Activated CD8-positive, alpha-beta memory T cell treated with anti-CD3 and anti-CD28 coated beads, Interleukin-2, amount 50 U/mL, for 48 hours (primary cell): Measurements from ENCODE around the gene TBC1D24.

Source experiments
- DNase-seq: peaks from one replicate; pipeline ENCODE4 v3.0.0-alpha.2; 2020

The TBC1D24 gene

GRCh38 chr16:2500430-2500917 lies 25.5 kb downstream of the TBC1D24 start:
- DNase-seq = no peak

- peak; percentile 94 for DNase-seq
These were observed 26.2 kb downstream of the TBC1D24 start for GRCh38 chr16:2500918-2501750.

DNA sequence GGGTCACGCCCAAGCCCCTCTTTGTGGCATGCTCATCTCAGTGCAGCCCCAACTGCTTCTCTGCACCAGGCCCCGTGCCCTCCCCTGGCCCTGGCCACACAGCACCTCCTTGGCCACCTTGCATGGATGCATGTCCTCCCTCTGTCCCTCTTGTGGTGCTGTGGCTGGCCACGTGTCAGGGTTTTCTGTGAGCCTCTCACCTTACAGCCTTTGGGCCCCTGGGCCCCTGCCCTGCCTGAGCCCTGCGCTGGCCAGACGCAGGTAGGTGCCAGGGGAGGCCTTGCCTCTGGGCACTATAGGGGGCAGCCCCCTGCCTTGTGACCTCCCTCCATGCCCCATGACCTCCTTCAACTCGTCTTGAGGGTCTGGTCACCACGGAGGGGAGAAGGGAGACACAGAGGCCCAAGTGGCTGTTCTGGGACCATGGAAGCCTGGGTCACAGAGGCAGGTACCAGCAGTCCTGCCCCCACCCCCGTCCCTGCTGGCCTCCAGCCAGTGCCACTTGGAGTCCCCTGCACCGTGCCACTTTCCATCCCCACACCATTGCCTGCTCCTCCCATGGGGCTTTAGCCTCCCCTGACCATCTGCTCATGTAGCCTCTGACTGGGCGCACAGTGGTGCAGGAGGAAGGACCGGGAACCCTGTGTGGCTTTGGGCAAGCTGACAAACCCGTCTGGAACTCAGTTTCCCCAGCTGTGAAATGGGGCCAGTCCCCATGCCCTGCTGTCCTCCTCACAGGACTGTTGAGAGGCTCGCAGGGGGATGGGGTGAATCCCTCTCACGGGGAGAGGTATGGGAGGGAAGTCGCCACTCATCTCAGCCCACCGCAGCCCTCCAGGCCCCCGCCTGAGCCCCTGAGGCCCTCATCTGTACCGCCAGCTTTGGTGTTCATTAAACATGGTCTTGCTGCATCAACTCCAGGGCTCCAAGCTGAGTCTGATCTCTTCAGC lies 27.3 kb downstream of the TBC1D24 start:
- DNase-seq = no peak

DNA sequence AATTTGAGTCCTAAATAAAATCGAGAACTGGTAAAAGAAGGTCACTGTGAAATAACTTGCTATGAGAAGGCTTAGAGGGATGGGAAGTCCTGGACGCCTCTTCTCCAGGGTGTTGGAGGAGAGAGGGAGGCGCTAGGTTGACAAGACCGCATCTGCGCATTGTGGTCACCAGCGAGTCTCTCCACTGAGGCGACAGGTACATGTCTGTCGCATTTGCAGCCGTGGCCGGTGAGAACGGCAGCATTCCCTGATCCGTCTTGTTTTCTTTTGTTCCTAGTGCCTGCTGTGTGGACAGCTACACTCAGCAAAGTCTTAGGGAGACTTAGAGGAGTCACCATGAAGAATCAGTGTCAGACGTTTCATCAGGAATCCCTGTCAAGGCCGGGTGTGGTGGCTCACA lies 30.8 kb downstream of the TBC1D24 start:
- no peak for DNase-seq

GRCh38 chr16:2507052-2507659 lies 32.2 kb downstream of the TBC1D24 start:
- DNase-seq = no peak

GRCh38 chr16:2507665-2508064 lies 32.7 kb downstream of the TBC1D24 start:
- DNase-seq = no peak

GRCh38 chr16:2508722-2509400 lies 33.9 kb downstream of the TBC1D24 start:
- DNase-seq = no peak

- DNase-seq = no peak
These were observed 36.3 kb downstream of the TBC1D24 start for GRCh38 chr16:2511128-2511800.

DNA sequence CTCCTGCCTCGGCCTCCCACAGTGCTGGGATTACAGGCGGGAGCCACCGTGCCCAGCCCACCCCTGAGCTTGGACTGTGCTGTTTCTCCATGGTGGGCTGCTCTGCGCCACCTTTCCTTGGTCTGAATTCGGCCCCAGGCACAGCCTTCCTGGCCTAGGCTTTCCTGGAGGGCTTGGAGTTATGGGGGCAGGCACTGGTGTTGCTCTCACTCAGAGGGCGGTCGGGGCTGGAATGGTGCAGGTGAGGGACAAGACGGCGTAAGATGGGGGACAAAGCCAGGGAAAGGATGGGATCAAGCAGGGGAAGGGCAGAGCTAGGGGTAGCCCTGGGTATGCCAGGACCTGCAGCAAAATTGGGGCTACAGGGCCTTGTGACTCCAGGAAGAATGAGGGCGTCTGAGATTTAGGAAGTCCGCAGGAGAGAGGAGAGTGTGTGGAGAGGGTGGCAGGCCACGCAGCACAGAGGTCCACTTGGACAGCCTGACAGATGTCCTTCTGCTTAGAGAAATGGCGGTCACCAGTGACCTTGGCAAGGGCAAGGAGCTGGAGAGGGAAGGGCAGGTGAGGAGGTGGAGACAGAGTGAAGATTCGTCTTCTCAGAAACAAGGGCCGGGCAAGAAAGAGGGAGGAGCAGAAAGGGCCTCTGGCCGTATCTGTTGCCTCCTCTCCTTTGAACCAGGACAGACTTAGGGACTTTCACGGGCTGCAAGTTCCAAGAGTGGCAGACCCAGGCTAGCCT lies 37.2 kb downstream of the TBC1D24 start:
- DNase-seq = no peak

DNA sequence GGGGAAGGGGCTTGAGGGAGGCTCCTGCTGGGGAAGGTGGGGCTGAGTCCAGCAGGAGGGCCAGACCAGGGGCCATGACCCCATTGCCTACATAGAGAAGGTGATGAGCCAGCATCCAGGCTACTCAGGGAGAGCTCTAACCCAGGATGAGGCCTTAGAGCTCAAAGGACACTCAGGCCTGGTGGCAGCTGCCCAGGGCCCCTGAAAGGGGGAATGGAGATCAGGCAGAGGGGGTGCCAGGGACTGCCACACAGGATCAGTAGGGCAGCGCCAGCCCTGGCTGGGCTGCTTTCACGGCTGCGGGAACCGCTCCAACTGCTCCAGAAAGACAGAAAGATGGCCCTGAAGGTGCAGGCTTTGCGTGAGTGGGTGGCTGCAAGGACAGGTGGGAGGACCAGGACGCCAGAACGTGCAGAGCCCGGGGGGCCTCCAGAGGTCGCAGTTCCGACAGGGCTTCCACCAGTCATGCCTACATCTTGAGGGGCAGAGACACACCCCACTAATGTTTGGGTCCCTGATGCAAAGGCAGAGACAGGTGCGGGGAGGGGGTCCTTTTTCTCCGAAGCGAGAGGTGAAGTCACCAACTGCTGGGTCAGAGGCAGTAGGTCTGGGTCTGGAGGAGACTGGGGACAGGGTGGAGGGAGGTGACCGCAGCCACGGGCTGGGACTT lies 37.9 kb downstream of the TBC1D24 start:
- DNase-seq = no peak

DNA sequence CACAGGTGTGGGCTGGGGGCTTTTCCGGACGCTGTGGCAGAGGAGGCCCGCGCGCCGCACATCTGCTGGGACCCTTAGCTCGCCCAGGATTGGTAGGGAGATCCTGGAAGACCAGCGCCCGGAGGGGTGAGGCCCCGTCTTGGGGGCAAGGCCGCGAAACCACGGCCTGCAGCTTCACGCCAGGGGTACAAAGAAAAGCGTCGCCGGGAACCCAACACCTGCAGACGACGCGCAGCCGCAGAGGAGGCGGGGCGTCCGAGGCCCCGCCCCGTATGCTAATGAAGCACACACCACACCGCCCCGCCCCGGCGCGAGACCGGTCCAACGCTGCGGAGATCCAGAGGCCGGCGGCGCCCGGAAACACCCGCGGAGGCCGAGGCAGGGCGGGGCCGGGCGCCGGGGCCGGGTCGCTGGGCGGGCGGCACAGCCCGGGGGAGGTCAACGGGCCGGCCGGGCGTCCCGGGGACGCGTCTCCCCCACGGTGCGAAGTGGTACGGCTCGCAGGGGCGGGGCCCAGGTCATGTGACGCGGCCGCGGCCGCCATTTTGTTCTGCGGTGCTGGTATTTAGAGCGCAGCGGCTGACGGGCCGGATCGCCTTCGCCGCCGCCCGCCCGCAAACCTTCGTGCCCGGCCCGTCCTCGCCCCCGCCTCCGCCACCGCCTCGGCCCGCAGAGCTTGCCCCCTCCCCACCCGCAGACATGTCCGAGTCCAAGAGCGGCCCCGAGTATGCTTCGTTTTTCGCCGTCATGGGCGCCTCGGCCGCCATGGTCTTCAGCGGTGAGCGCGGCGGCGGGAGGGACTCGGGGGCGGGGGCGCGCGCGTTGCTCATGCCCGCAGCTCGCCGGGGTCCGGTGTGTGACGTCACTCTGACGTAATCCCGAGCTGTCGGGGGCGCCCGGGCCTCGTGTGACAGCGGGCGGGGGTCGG lies 38.7 kb downstream of the TBC1D24 start, which contains the start of gene ATP6V0C:
Gene ATP6V0C, plus strand, starts transcription at position 548 of the 928 bp plus-strand sequence. Its CDS starts 152 bp downstream, at position 700.
- DNase-seq = peak; percentile 96

- DNase-seq = no peak
These were observed 39.6 kb downstream of the TBC1D24 start for GRCh38 chr16:2514333-2515179.

DNA sequence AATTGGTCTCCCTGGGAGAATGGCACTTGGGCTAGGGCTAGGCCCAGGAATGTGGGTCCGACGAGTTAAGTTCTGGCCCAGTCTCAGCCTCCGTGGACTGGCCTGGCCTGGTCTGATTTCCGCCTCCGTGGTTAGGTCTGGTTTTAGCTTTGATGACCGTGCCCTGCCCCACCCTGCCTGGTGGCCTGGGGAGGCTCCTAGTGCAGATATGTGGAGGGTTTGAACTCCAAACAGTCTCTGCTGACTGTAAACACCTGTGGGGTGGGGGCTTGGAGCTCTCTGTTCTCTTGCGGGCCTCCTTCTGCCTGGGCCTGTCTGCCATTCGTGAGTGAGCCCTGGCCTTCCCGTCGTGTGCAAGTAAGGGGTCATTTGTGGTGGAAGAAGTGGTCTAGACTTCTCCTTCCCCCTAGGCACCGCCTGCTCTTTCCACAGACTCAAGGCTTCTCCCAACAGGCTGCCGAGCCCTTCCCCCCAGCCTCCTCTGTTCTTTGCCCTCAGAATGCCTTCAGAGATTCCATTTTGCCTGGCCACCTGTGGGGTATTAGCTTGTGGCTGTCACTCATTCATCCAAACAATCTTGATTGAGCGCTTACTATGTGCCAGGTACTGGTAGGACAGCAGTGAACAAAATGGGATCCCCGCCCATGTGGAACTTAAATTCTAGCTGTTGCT lies 40.4 kb downstream of the TBC1D24 start:
- no peak for DNase-seq

DNA sequence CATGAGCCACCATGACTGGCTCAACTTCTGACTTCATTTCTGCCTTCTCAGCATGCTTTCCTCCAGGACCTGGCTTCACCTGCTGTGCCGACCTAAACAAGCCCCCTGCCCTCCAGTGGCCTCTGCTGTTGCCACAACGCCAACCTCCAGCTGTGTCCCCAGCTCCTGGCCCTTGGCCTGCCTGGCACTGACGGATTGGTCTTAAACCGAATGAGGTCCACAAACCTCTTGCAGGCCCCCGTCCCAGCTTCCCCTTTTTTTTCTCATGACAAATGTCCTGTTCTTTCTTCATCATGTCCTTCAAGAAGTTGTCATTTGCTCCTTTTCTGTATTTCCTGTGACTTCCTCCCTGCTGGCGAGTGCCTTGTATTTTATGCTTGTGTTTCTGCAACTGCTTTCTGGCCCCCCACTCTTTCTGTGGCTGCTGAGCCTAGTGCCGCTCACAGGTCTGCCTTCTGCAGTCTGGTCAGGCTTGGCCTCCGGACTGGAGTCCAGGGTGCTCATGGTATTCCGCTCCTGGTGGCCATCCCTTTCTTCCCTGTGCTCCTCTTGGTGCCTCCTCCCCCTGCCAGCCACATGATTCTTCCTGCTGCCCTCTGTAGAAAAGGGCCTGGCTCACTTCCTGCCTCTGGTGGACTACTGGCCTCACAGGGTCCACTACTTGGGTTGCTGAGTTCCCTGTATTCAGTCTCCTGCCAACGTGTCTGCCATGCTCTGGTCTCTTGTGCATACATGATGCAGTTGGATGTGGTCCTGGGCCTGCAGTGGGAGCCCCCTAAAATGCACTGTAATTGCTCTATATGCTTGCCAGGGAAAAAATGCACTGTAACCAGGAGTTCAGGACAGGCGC lies 41.7 kb downstream of the TBC1D24 start:
- DNase-seq = no peak

GRCh38 chr16:2517954-2518605 lies 43.2 kb downstream of the TBC1D24 start:
- no peak for DNase-seq
